ENCODE data around the gene GDI2. TPM values are rescaled to one million over a fixed set of nuclear protein-coding genes. Genes with fewer than 3 reads are reported as not detected.

GDI2 gene
- total RNA-seq: 402 and 434 TPM in 2 replicates

GRCh38 chr10:5813341-5814109, at the start of gene GDI2:
Gene GDI2 (minus strand): TSS chr10:5813434. CDS start chr10:5813258, 176 bp downstream.

Other genes starting within 250 kb of the GDI2 start
- 10.4 and 11.3 TPM in 2 replicates for gene ASB13, start 146.8 kb downstream of the GDI2 start, total RNA-seq
- 42.8 and 60.8 TPM in 2 replicates for gene TASOR2, start 128.6 kb downstream of the GDI2 start, total RNA-seq
- gene ANKRD16, start 76.5 kb upstream of the GDI2 start, total RNA-seq: 8.7 and 10.8 TPM in 2 replicates
- gene FBH1, start 76.8 kb upstream of the GDI2 start, total RNA-seq: 132 and 150 TPM in 2 replicates
- 4.4 and 12.2 TPM in 2 replicates for gene IL15RA, start 164.1 kb upstream of the GDI2 start, total RNA-seq
- gene IL2RA, start 248.9 kb upstream of the GDI2 start, total RNA-seq: not detected in 2 replicates